Small intestine (tissue), 7 donors: ENCODE results near the gene PKDREJ. TPM values are rescaled to one million over a fixed set of nuclear protein-coding genes. Genes with fewer than 3 reads are reported as not detected.
A peak's percentile ranks its signal among the peaks of the same experiment; 100 is the strongest.

Source experiments
- DNase-seq, 2 donors: peaks; one replicate each; pipeline versions ENCODE4 v3.0.0 to v3.0.0-alpha.2; 2013
- FAIRE-seq: peaks from 2 replicates; lab custom pipeline; 2012; peaks lifted over from hg19 to GRCh38; lab: Jason Lieb, UNC
- H3K27ac ChIP-seq, 3 donors: one replicate each; pipeline ENCODE4 v1.5.1; 2013; ENCODE audit warnings: low read length in 2 of 3, mild to moderate bottlenecking in 2 of 3, control low read depth in 1 of 3, inconsistent platforms in 1 of 3, low read depth in 1 of 3, moderate library complexity in 1 of 3
- H3K27me3 ChIP-seq, 3 donors: one replicate each; pipeline ENCODE4 v1.6.1; 2013; ENCODE audit warnings: low read length in 3 of 3, inconsistent platforms in 1 of 3; ENCODE audit not compliant: control insufficient read depth in 3 of 3, insufficient read depth in 3 of 3
- H3K36me3 ChIP-seq, 3 donors: one replicate each; pipeline ENCODE4 v1.6.1; 2013; ENCODE audit warnings: low read length in 3 of 3, inconsistent platforms in 1 of 3, low read depth in 1 of 3, mild to moderate bottlenecking in 1 of 3, moderate library complexity in 1 of 3; ENCODE audit not compliant: control insufficient read depth in 3 of 3, insufficient read depth in 2 of 3
- H3K4me1 ChIP-seq, 3 donors: one replicate each; pipeline ENCODE4 v1.6.1; 2013; ENCODE audit warnings: low read length in 2 of 3, inconsistent platforms in 1 of 3, low read depth in 1 of 3, mild to moderate bottlenecking in 1 of 3, moderate library complexity in 1 of 3; ENCODE audit not compliant: control insufficient read depth in 3 of 3, insufficient read depth in 2 of 3
- H3K4me3 ChIP-seq, 3 donors: one replicate each; pipeline ENCODE4 v1.5.1; 2013; ENCODE audit warnings: low read length in 3 of 3, control low read depth in 1 of 3, inconsistent platforms in 1 of 3, low read depth in 1 of 3, mild to moderate bottlenecking in 1 of 3, moderate library complexity in 1 of 3
- H3K9me3 ChIP-seq, 2 donors: one replicate each; pipeline ENCODE4 v1.6.1; 2013; ENCODE audit warnings: low read depth in 1 of 2, low read length in 1 of 2; ENCODE audit not compliant: control insufficient read depth in 2 of 2, insufficient read depth in 1 of 2
- WGBS, 3 donors: extraction: QIAGEN DNeasy Blood & Tissue Kit; methylation state at CpG; one replicate each; pipeline ENCODE4 v1.1.7; 2013; 5-methylcytosine and 5-hydroxymethylcytosine counted together
- polyA plus RNA-seq, 4 donors: library from polyadenylated mRNA; stranded (reverse) in 3 of 4; unstranded in 1 of 4; fragments of 200-250 nt in 3 of 4; fragments of 120-200 nt in 1 of 4; gene quantifications; one replicate each; pipeline versions ENCODE4 v1.2.1 to v1.2.3, GENCODE V29; 2013
- donor health status: healthy with polysubstance abuse.
- donor health status: control.
- donor health status: control.
- donor health status: Bipolar disorder and iron deficiency.
- donor health status: healthy.

PKDREJ gene
- polyA plus RNA-seq, 4 donors = 0.27 to 0.90 (median 0.27) TPM; not detected in 1

GRCh38 chr22:46240907-46241306, 22.2 kb downstream of the PKDREJ start:
- Histone ChIP-seq H3K9me3 (no peaks in the 10 kb centered on the region), H3K36me3 (peaks cover 7 to 73% (median 15%) of the 10 kb centered on the region in 3 donors), H3K27me3 (no peaks in the 10 kb centered on the region), H3K4me1 (peaks cover 0 to 27% (median 2%) of the 10 kb centered on the region in 3 donors), H3K27ac (peak overlapping the region in 1 of 3 donors; percentile 59), H3K4me3 (no peak overlapping the region)
- DNase-seq (peak; percentile 83 to 88), FAIRE-seq (no peak)
- WGBS, 3 donors = 38 to 71% (median 59%) methylated on average over 7 of the region's 7 CpGs

GRCh38 chr22:46240506-46240905, 22.6 kb downstream of the PKDREJ start:
- no peak for FAIRE-seq
- Histone ChIP-seq H3K27me3 (no peaks in the 10 kb centered on the region), H3K9me3 (no peaks in the 10 kb centered on the region), H3K27ac (peak overlapping the region in 2 of 3 donors; percentile 16), H3K4me3 (no peak overlapping the region), H3K36me3 (peaks cover 7 to 71% (median 15%) of the 10 kb centered on the region in 3 donors), H3K4me1 (peaks cover 0 to 25% (median 2%) of the 10 kb centered on the region in 3 donors)
- no peak for DNase-seq
- WGBS, 3 donors = 84 to 95% (median 85%) methylated on average over 6 of the region's 6 CpGs

GRCh38 chr22:46240073-46240472, 23.1 kb downstream of the PKDREJ start:
- 74 to 91% (median 90%) methylated on average over 2 of the region's 2 CpGs for WGBS, 3 donors
- peaks cover 0 to 25% (median 2%) of the 10 kb centered on the region in 3 donors for H3K4me1 ChIP-seq
- DNase-seq (no peak), FAIRE-seq (no peak)
- H3K27ac ChIP-seq = peak overlapping the region in 2 of 3 donors; percentile 16
- peaks cover 7 to 69% (median 15%) of the 10 kb centered on the region in 3 donors for H3K36me3 ChIP-seq
- no peaks in the 10 kb centered on the region for H3K27me3 ChIP-seq
- no peaks in the 10 kb centered on the region for H3K9me3 ChIP-seq
- no peak overlapping the region for H3K4me3 ChIP-seq

- FAIRE-seq = no peak
- Histone ChIP-seq H3K4me3 (no peak overlapping the region), H3K27me3 (no peaks in the 10 kb centered on the region), H3K36me3 (peaks cover 7 to 65% (median 15%) of the 10 kb centered on the region in 3 donors), H3K4me1 (peaks cover 0 to 25% (median 2%) of the 10 kb centered on the region in 3 donors), H3K27ac (peak overlapping the region in 2 of 3 donors; percentile 16 to 22), H3K9me3 (no peaks in the 10 kb centered on the region)
- DNase-seq = peak in 1 of 2 donors; percentile 19
- WGBS, 3 donors = 73 to 87% (median 74%) methylated on average over 20 of the region's 20 CpGs
Observed at GRCh38 chr22:46239261-46240048, 23.7 kb downstream of the PKDREJ start.

DNA sequence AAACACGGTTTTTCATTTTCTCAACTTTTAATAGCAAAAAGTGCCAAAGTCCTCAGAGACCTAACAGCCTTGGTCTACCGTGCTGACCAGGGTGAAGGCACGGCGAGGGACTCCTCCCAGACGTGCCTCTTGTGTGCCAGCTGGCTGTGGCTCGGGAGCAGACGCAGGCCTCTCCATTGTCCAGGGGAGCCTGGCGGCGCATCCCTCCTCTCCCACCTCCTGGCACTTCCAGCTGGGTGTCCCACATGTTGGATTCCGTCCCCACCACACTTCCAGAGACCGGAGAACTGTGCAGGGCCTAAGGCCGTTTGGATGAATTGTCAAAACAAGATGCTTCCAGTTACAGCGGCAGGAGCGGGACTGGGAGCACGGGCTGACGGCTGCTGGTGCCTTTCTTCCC, 24.6 kb downstream of the PKDREJ start:
- no peaks in the 10 kb centered on the region for H3K27me3 ChIP-seq
- DNase-seq (no peak), FAIRE-seq (no peak)
- H3K27ac ChIP-seq = no peak overlapping the region
- H3K36me3 ChIP-seq = peaks cover 7 to 65% (median 15%) of the 10 kb centered on the region in 3 donors
- no peak overlapping the region for H3K4me3 ChIP-seq
- H3K9me3 ChIP-seq = no peaks in the 10 kb centered on the region
- 92 to 93% (median 93%) methylated on average over 15 to 16 of the region's 16 CpGs for WGBS, 3 donors
- H3K4me1 ChIP-seq = peaks cover 0 to 25% (median 2%) of the 10 kb centered on the region in 3 donors

GRCh38 chr22:46237453-46238124, 25.6 kb downstream of the PKDREJ start:
- peaks cover 7 to 65% (median 15%) of the 10 kb centered on the region in 3 donors for H3K36me3 ChIP-seq
- FAIRE-seq = no peak
- H3K4me3 ChIP-seq = no peak overlapping the region
- H3K27me3 ChIP-seq = no peaks in the 10 kb centered on the region
- peaks cover 0 to 25% (median 2%) of the 10 kb centered on the region in 3 donors for H3K4me1 ChIP-seq
- H3K9me3 ChIP-seq = no peaks in the 10 kb centered on the region
- no peak overlapping the region for H3K27ac ChIP-seq
- DNase-seq = no peak
- 79 to 91% (median 91%) methylated on average over 12 of the region's 12 CpGs for WGBS, 3 donors

- no peak overlapping the region for H3K4me3 ChIP-seq
- no peak overlapping the region for H3K27ac ChIP-seq
- no peaks in the 10 kb centered on the region for H3K9me3 ChIP-seq
- no peaks in the 10 kb centered on the region for H3K27me3 ChIP-seq
- peaks cover 0 to 4% (median 0%) of the 10 kb centered on the region in 3 donors for H3K4me1 ChIP-seq
- 91 to 94% (median 93%) methylated on average over 12 of the region's 12 CpGs for WGBS, 3 donors
- H3K36me3 ChIP-seq = peaks cover 7 to 70% (median 19%) of the 10 kb centered on the region in 3 donors
- DNase-seq = no peak
- FAIRE-seq = no peak
Observed at GRCh38 chr22:46234969-46235368, 28.2 kb downstream of the PKDREJ start.

DNA sequence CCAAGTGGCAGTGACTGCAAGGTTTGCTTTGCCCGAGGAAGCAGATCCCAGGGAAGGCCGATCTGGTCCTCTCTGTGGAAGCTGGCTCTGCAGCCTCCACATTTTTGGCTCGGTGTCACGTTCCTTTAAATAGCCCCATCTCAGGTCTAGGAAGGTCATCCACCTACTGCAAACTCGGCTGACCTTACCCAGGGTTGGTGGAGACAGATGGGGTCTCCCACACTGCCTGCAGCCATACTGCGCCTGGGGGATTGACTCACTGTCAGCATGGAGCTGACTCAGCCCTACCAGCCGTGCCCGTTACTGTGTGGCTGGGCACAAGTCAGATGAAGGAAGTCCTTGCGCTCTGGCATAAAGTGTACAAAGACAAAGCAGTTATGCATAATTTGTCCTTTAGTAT, 29.9 kb downstream of the PKDREJ start:
- WGBS, 3 donors = 66 to 89% (median 77%) methylated on average over 9 of the region's 9 CpGs

More for the DNA sequence above, 29.9 kb downstream of the PKDREJ start:
- Histone ChIP-seq H3K4me1 (no peaks in the 10 kb centered on the region), H3K9me3 (no peaks in the 10 kb centered on the region), H3K4me3 (no peak overlapping the region), H3K27ac (no peak overlapping the region), H3K36me3 (peaks cover 7 to 58% (median 16%) of the 10 kb centered on the region in 3 donors), H3K27me3 (no peaks in the 10 kb centered on the region)
- FAIRE-seq (no peak), DNase-seq (no peak)
